KOPT-K1 (cell line): ENCODE results near the gene TAB2.
"Not testable (repeated sequence)": the region's sequence is repeated elsewhere in the genome, so short reads cannot be mapped to it uniquely, and the experiment has no call there.

ENCODE experiments used
- H3K27ac ChIP-seq: fragments of 200-600 bp; sonication (generic); 2 replicates; pipeline ENCODE4 v1.5.1; 2016; ENCODE audit warnings: antibody characterized with exemption, mild to moderate bottlenecking, low read depth, low read length; ENCODE audit not compliant: poor library complexity, severe bottlenecking
- H3K36me3 ChIP-seq: fragments of 200-600 bp; sonication (generic); 2 replicates; pipeline ENCODE4 v1.5.1; 2017; ENCODE audit warnings: antibody characterized with exemption, mild to moderate bottlenecking, low read length, moderate library complexity; ENCODE audit not compliant: insufficient read depth
- H3K9me3 ChIP-seq: fragments of 200-600 bp; sonication (generic); 2 replicates; pipeline ENCODE4 v1.5.1; 2017; ENCODE audit warnings: antibody characterized with exemption, low read length, mild to moderate bottlenecking; ENCODE audit not compliant: insufficient read depth, poor library complexity, severe bottlenecking

TAB2 gene

DNA sequence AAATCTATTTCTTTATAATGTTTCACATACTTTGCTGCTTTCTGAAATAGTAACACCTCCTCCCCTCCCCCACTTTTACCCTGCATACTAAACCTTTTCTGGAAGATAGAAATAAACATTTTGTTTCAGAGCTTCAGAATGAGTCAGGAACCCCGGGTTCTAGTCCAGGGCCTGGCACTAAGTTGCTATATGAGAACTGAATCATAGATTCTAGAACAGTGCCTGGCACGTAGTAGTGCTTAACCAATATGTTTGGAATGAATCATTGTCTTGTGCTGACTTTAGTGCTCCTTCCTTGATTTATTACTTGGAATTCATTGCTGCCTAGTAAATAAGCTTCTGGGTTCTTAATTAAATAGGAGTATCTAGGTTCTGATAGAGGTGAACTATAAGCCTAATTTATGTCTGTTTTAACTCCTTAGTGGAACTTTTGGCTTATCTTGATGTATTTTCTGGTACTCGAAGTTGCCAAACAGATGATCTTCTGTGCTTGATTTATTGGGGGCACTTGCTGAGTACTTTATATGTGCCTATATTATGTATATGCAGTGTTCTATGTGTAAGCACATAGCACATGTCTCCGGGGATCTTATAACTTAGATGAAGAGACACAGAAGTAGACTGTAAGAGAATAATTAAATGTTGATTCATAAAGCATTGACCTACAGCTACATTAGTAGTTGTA, 18.6 kb downstream of the TAB2 start:
- Histone ChIP-seq H3K9me3 (no peaks in the 10 kb centered on the region), H3K27ac (no peak overlapping the region), H3K36me3 (no peaks in the 10 kb centered on the region)

DNA sequence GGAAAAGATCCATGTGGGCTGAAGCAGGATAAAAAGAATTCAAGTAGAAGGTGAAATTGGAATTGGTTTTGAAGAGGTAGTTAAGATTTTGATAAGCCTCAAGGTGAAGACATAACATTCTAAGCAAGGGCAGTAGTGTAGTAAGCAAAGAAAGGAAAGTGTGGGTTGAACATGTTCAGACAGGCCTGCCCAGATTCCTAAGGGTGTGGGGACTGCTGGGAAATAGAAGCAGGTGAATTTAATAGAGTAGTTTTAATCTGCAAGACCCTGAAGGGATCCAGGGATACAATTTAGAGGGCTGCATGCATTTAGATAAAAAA, 19.1 kb downstream of the TAB2 start:
- no peaks in the 10 kb centered on the region for H3K36me3 ChIP-seq
- no peaks in the 10 kb centered on the region for H3K9me3 ChIP-seq
- no peak overlapping the region for H3K27ac ChIP-seq

DNA sequence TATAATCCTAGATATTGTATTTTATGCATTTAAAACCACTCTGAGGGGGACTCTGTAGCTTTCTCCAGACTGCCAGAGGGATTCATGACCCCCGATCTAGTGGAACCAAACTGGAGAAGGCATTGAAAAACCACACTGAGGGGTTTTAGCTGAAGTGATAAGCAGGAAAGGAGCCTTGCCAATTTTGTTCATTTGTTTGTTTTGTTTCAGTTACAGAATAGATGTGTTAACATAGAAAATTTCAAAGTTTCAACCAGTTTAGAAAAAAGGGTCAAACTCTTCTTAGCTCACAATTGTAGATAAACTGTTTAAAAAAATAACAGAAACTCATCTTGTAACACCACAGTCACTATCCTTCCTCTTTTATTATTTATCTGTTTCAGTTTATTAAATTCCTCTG, 19.8 kb downstream of the TAB2 start:
- no peaks in the 10 kb centered on the region for H3K9me3 ChIP-seq
- no peak overlapping the region for H3K27ac ChIP-seq
- H3K36me3 ChIP-seq: no peaks in the 10 kb centered on the region

DNA sequence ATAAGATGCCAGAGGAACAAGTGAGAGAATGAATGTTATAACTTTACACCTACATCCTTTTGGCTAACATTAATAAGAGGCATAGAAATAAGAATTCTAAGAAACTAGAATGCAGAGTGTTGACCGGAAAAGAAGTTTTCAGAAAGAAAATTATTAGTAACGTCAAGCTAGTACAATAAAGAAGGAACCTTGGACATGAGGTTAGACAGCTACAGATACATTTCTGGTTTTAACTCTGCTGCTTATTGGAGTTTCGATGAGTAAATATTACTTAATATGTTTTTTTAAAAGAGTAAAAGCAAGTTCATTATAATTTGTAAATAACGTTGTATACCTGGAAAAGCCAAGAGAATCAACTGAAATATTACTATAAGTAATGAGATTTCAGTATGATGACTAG, 22.7 kb downstream of the TAB2 start:
- no peak overlapping the region for H3K27ac ChIP-seq
- no peaks in the 10 kb centered on the region for H3K9me3 ChIP-seq
- H3K36me3 ChIP-seq: 0 out of 2 replicates have a peak, but pooled peaks cover 4% of the 10 kb centered on the region

DNA sequence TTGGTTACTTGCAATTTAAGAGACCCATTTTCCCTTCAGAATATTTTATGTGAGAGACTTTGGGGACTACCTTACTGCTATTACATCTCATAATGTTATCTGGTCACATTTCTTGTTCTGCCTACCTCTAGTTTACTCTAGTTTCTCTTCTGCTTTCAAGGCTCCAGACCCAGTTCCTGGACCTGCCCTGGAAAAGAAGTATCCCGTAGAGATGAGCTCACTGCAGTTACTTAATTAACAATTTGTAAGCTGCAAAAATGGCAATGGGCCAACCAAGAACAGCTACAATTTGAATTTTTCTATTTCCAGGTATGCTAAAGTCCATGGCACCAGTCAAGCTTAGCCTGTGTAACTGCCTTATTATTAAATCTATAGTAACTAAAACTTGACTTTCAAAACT, 25.0 kb downstream of the TAB2 start:
- Histone ChIP-seq H3K36me3 (0 out of 2 replicates have a peak, but pooled peaks cover 4% of the 10 kb centered on the region), H3K9me3 (no peaks in the 10 kb centered on the region), H3K27ac (no peak overlapping the region)

DNA sequence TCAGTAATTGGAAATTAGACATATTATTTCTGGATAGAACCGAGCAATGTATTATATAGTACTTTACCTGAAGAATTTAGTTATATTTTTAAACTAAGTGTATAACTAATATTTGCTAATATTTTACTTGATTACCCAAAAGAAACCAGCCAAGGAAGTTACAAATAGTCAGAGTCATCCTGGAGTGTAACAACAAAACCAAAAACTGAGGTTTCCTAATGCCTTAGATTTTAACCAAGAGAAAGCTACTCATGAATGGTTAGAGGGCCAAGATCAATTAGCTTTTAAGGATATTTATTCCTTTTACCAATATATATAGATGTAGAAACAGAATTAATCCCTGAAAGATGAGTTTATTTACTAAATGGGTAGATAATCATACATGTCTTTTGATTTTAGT, 26.0 kb downstream of the TAB2 start:
- no peaks in the 10 kb centered on the region for H3K9me3 ChIP-seq

DNA sequence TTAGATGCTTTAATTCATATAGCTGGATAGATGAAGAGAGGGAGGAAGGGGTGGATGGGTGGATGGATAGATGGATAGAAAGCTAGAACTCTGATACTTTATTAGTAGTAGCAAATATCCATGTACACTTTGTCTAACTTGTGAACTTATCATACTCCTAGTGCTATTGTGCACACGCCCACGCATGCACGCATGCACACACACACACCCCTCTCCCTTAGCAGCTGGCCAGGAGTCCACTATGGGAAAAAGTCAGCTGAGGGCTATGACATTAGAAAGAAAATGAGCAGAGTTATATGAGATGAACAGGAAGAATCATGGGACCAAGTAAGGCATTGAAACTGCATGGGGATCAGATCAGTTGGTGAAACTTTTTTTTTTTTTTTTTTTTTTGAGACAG, 28.6 kb downstream of the TAB2 start:
- Histone ChIP-seq H3K36me3 (0 out of 2 replicates have a peak, but pooled peaks cover 4% of the 10 kb centered on the region), H3K27ac (no peak overlapping the region), H3K9me3 (no peaks in the 10 kb centered on the region)

More for the DNA sequence above, 26.0 kb downstream of the TAB2 start:
- H3K36me3 ChIP-seq: 0 out of 2 replicates have a peak, but pooled peaks cover 4% of the 10 kb centered on the region
- no peak overlapping the region for H3K27ac ChIP-seq

DNA sequence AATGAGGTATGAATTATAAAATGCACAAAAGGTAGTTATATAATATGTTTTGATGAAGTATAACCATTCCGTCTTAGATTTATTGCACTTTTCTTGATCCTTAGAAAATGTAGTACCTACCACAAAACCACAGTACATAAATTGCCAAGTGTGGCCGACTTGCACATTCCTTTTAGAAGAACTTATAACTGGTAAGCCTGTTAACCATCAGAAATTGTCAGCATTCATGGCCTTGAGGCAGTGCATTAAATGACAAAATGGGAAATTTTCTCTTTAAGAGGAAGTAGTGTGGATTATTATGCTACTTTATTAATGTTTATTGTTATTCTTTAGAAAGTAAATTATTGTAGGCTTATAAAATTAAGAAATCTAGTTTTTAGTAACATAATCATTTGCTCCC, 29.6 kb downstream of the TAB2 start:
- H3K9me3 ChIP-seq: no peaks in the 10 kb centered on the region
- H3K27ac ChIP-seq: no peak overlapping the region
- H3K36me3 ChIP-seq: 0 out of 2 replicates have a peak, but pooled peaks cover 4% of the 10 kb centered on the region

DNA sequence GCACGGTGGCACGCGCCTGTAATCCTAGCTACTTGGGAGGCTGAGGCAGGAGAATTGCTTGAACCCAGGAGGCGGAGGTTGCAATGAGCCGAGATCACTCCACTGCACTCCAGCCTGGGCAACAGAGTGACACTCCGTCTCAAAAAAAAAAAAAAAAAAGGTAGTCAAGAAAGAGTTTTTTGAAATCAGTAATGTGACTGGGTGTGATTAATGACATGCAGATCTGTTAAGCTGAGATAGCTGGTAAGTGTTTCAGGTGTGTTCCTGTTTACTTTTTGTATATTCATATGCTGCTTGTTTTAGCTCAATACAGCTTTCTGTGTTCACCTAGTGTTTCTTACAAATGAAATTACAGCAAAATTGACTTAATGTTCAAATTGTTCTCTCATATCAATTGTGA, 31.8 kb downstream of the TAB2 start:
- H3K36me3 ChIP-seq, H3K9me3 ChIP-seq, H3K27ac ChIP-seq: not testable (repeated sequence)

DNA sequence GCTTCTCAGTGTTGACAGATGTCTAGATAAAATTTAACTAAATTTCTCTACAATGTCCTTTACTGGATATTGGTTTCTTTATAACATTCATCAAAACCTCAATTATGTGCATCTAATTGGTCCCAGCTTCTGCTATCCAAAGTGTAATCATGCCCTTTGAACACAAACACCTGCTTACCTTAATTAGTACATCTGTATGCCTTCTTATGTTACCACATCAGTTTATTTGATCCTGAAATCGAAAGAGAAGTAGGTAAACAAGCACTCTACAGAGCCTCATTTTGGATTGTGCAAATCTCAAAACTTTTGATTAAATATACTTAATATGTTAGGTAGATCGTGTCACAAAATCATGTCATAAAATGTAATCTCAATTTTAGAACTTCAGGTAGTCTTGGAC, 36.5 kb downstream of the TAB2 start:
- no peaks in the 10 kb centered on the region for H3K9me3 ChIP-seq
- H3K36me3 ChIP-seq: no peaks in the 10 kb centered on the region
- H3K27ac ChIP-seq: no peak overlapping the region

DNA sequence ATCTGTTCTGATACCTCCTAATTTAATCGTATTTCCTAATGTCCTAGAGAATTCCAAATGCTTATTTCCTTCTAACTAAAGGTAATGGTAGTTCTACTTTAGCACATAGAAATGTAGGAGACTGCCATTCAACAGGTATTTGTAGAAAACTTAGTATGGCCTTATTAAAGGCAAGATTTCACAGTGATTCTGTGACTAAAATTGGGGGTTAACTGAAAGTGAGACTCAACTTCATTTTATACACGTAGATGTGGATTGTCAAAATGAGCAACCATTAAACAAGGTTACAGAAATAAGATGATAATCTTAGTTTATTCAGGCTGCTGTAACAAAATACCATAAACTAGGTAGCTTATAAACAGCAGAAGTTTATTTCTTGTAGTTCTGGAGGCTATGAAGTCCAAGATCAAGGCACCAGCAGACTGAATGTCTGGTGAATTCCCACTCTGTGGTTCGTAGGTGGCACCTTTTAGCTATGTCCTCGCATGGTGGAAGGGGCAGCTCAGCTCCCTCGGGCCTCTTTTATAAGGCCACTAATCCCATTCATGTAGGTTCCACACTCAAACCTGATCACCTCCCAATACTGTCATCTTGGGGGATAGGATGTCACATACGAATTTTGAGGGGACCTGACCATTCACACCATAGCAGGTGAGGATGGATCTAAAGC, 38.7 kb downstream of the TAB2 start:
- Histone ChIP-seq H3K36me3 (no peaks in the 10 kb centered on the region; the same call in 1 of the 2 replicates), H3K9me3 (no peaks in the 10 kb centered on the region), H3K27ac (no peak overlapping the region)

DNA sequence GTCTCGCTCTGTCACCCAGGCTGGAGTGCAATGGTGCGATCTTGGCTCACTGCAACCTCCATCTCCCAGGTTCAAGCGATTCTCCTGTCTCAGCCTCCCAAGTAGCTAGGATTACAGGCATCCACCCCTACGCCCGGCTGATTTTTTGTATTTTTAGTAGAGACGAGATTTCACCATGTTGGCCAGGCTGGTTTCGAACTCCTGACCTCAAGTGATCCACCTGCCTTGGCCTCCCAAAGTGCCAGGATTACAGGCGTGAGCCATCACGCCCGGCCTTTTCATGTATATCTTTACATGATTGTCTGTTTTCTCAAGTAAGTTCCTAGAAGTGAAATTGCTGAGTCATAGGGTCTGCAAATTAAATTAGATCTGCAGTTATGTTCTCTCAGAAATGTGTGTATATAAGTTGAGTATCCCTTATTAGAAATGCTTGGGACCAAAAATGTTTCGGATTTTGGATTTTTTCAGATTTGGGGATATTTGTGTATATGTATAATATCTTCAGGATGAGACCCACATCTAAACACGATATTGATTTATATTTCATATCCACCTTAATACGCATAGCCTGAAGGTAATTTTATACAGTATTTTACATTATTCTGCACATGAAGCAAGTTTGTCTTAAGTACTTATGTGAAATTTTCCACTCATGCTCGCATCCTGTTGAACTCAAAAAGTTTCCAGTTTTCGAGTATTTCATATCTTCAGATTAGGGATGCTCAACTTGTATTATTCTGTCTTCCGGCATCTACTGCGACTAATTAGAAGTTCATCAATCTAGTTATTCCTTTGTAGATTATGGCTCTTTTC, 40.4 kb downstream of the TAB2 start:
- Histone ChIP-seq H3K9me3 (peaks cover 3% of the 10 kb centered on the region), H3K27ac (no peak overlapping the region), H3K36me3 (no peaks in the 10 kb centered on the region; the same call in 1 of the 2 replicates)

DNA sequence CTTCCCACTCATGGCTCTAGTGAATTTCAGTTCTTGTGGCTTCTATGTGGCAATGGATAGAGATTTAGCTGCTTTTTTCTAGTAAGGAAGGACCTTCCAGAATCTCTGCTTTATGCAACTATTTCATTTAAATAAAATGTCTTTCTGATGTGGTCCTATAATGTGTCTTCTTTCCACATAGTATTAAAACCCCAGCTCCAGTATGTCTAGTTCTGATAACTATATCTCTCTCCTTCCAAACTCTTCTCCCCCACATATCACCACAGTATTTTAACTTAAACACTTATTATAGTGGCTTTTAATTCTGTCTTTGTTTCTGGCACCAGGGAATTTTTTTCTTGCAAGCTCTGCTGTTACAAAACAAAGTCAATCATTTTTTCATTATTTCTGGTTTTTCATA, 41.9 kb downstream of the TAB2 start:
- H3K27ac ChIP-seq: no peak overlapping the region
- H3K9me3 ChIP-seq: peaks cover 3% of the 10 kb centered on the region
- no peaks in the 10 kb centered on the region; the same call in 1 of the 2 replicates for H3K36me3 ChIP-seq

DNA sequence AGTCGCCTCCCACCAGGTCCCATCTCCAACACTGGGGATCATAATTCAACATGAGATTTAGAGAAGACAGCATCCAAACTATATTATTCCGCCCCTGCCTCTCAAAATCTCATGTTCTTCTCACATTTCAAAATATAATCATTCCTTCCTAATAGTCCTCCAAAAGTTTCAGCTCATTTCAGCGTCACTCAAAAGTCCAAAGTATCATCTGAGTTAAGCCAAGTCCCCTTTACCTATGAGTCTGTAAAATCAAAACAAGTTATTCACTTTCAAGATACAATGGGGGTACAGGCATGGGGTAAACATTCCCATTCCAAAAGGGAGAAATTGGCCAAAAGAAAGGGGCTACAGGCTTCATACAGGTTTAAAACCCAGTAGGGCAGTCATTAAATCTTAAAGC, 43.0 kb downstream of the TAB2 start:
- peaks cover 3% of the 10 kb centered on the region for H3K9me3 ChIP-seq
- H3K27ac ChIP-seq: no peak overlapping the region
- H3K36me3 ChIP-seq: no peaks in the 10 kb centered on the region; the same call in 1 of the 2 replicates

DNA sequence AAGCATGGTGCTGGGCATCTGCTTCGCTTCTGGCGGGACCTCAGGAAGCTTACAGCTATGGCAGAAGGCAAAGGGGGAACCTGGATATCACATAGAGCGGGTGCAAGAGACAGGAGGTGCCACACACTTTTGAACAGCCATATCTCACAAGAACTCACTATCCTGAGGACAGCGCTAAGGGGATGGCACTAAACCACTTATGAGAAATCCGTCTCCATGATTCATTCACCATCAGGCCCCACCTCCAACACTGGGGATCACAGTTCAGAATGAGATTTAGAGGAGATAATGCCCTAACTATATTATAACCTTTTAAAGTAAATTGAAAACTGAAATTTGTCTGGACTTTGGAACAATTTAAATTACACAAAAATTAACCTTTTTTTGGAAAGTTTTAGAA, 44.8 kb downstream of the TAB2 start:
- peaks cover 3% of the 10 kb centered on the region for H3K9me3 ChIP-seq
- H3K27ac ChIP-seq: no peak overlapping the region
- H3K36me3 ChIP-seq: no peaks in the 10 kb centered on the region; the same call in 1 of the 2 replicates
